ENCODE results near the gene PROKR2. TPM values are rescaled to one million over a fixed set of nuclear protein-coding genes. Genes with fewer than 3 reads are reported as not detected.

PROKR2 gene
- total RNA-seq, result not detected in 2 replicates

GRCh38 chr20:5316188-5317158, at the start of gene PROKR2:
TSS of gene PROKR2 (minus strand) at chr20:5316954. CDS start at chr20:5314369, 2,585 bp downstream.
- DNase-seq (ENCODE audit: low read depth in 2 of 2), result peak in 1 of 2 donors; percentile 17

DNA sequence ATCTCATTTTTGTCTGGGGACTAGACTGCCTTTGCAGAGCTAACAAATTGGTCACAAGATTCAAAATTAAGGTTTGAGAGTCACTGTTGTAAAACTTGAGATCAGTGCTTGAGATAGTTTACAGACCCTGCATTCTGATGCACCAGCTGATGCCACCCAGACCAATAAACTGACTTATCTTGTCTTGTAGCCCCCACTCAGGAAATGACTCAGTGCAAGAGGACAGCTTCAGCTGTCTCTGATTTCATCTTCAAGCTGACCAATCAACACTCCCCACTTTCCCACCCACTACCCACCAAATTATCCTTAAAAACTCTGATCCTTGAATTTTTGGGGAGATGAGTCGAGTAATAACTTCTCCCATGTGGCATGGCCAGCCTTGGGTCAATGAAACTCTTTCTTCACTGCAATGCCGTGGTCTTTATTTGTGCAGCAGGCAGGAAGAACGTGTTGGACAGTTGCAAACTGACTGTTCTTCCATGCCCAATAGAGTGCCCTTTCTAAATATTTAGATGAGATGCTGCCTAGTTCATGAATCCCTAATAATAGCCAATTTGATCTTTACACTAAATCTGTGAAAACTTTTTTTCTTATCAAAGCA, 48.3 kb upstream of the PROKR2 start:
- DNase-seq (ENCODE audit: low read depth in 2 of 2), result no peak

DNA sequence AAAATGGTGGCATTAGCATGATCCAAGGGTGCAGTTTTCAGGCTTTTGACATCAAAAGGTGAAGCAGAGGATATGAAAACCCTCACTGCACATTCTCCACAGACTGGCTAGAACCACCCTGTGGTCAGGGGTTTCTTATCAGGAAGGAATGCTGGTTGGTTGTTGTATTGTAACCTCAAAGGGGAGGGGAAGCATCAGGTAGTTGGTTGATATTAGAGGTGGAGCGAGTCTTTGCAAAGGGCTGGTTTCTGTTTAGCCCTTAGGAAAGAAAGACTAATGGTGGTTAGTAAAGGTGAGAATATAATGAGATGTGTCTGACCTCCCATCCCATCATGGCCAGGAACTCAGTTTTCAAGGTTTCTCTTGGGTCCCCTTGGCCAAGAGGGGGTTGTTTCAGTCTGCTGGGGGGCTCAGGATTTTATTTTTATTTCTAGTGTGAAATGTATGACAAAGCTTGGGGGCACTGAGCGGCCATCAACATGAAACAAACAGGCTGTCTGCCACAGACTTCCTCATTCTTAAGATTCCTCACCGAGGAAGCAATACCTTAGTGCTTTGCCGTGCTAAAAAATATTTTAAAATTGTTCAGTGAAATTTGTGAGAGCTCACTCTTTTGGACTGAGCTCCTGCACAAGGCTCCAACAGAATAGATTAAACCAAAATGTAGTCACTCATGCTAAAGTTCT, 47.5 kb upstream of the PROKR2 start:
- DNase-seq (ENCODE audit: low read depth in 2 of 2), result no peak

DNA sequence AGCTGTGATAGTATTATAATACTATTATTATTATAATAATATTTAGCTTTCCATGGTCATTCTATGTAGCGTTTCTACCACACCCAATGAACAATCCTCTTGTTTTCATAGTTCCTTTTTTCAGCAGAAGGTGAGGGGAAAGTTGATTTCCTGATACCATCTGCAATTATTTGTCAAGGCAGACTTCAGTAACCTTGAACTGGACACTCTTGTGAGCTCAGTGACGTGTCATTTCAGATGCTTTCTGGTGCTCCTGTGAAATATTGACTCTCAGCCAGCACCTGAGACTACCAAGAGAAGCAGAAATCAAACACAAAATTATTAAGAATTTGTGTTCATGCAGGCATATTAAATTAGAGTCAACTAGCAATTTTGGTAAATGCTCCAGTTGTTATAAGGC, 46.0 kb upstream of the PROKR2 start:
- DNase-seq (ENCODE audit: low read depth in 2 of 2), result no peak

DNA sequence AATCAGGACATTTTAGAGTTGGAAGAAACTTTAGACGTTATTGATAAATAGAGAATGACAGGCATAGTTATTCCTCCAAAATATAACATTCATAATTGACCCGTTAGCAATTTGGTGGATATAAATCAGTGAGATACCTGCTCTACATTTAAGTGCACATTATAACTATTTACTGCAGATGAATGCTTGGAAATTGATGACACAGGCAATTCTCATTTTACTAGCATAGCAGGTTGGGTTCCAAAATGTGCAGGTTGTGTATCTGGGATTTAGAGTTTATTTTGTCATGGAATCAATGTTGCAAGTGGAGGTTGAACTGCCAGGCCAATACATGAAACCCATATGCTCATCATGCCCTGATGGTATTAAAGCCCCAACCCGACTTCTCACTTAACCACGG, 44.4 kb upstream of the PROKR2 start:
- DNase-seq (ENCODE audit: low read depth in 2 of 2), result no peak

- no peak for DNase-seq (ENCODE audit: low read depth in 2 of 2)
Measured at GRCh38 chr20:5357946-5358345, 41.2 kb upstream of the PROKR2 start.

DNA sequence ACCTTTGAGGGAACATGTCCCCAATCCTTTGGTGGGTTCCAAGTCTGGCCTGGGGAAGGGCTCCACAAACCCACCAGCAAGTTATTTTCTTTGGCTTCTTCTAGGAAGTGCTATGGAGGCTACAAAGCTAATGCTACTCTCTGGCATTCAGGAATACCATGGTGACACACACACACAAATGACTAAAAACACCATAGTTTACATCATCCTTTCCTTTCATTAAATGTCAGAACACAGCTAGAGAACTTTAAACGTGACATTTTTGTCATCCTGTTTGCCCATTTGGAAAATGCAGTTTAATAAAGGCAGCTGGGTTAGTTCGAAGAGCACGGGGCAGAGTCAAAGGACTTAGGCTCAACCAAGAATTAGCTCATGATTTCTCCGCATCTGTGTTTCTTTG, 40.2 kb upstream of the PROKR2 start:
- DNase-seq (ENCODE audit: low read depth in 2 of 2), result peak; percentile 10 to 29

- peak in 1 of 2 donors; percentile 11 for DNase-seq (ENCODE audit: low read depth in 2 of 2)
Measured at GRCh38 chr20:5354901-5355300, 38.1 kb upstream of the PROKR2 start.

GRCh38 chr20:5353624-5354496, 37.1 kb upstream of the PROKR2 start:
- peak; percentile 41 to 86 for DNase-seq (ENCODE audit: low read depth in 2 of 2)

DNA sequence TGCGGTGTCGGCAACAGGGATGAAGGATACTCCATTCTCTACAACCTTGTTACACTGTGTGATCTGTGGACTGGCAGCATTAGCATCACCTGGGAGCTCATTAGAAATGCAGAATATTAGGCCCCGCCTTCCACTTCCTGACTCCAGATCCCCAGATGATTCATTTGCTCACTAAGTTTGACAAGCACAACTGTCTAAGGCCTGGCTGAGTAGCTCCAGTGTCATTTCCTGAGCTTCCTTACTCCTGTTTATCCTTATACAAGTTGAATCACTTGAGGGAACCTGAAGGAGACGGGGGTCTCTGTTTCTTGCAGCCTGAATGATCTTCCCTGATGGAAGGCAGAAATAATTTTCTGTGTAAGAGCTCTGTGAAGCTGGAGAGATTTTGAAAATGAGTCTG, 32.7 kb upstream of the PROKR2 start:
- peak in 1 of 2 donors; percentile 62 for DNase-seq (ENCODE audit: low read depth in 2 of 2)

- DNase-seq (ENCODE audit: low read depth in 2 of 2), result no peak
Measured at GRCh38 chr20:5342021-5342420, 25.3 kb upstream of the PROKR2 start.

DNA sequence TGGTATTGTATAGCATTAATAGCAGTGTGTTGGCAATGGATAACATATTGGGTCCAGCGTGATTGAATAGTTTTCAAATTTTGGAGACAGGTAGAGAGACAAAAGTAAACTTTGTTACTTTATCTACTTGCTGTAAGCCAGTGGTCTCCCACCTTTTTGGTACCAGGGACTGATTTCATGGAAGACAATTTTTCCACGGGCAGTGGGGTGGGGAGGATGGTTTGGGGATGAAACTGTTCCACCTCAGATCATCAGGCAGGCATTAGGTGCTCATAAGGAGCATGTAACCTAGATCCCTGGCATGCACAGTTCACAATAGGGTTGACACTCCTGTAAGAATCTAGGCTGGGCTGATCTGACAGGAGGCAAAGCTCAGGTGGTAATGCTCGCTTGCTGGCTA, 14.6 kb upstream of the PROKR2 start:
- DNase-seq (ENCODE audit: low read depth in 2 of 2), result no peak

- DNase-seq (ENCODE audit: low read depth in 2 of 2), result no peak
Measured at GRCh38 chr20:5328268-5328667, 11.5 kb upstream of the PROKR2 start.

DNA sequence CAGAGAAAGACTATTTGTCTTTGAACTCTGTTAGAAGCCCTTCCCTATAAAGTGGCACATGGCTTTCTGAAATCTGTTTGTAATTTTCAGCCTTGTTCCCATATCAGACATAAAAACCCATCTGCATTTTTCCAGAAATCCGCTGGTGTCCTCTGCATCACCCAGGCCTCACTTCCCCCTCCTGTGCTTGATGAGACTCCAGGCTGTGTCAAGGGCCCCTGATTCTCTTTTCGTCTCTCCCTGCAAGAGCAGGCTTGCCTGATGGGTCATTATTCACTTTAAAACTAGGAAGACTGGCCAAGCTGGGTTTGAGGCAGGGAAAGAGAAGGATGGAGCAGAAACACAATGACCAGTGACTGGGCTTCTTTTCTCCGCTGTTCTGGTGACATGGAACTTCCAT, 10.6 kb upstream of the PROKR2 start:
- DNase-seq (ENCODE audit: low read depth in 2 of 2), result no peak

- DNase-seq (ENCODE audit: low read depth in 2 of 2), result no peak
Measured at GRCh38 chr20:5315807-5316187, 957 bp downstream of the PROKR2 start.

DNA sequence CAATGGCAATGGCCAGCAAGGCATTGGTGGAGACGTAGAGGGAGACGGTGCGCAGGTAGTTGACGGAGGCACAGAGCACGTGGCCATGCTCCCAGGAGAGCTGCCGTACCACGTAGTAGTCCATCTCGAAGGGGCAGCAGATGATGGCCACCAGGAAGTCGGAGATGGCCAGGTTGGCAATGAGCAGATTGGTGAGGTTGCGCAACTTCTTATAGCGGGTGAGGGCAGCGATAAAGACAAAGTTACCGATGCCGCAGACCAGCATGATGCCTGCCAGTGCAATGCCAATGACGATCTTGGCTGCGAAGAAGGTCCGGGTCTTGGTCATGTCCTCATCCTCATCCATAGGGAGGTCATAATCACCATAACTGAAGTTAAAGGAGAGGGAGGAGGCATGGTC, 2.8 kb downstream of the PROKR2 start:
- no peak for DNase-seq (ENCODE audit: low read depth in 2 of 2)

- DNase-seq (ENCODE audit: low read depth in 2 of 2), result no peak
Measured at GRCh38 chr20:5312518-5312917, 4.2 kb downstream of the PROKR2 start.

DNA sequence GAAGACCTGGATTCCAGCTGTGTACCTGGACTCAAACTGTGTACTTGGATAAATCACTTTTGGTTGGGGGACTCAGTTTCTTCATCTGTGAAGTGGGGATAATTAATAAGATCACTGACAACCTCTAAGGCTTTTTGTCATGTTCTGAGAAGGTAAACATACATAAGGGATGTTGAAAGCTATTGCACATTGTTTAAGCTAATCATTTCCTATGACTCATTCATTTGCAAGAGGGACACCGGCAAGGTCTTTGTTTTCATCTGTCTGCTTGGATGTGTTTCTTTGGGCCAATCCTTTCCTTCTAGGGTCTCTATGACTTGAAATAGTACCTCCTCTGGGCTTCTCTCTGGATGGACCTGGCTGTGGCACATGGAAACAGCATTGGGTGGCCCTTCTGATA, 6.8 kb downstream of the PROKR2 start:
- DNase-seq (ENCODE audit: low read depth in 2 of 2), result peak in 1 of 2 donors; percentile 40

- no peak for DNase-seq (ENCODE audit: low read depth in 2 of 2)
Measured at GRCh38 chr20:5298811-5299210, 17.9 kb downstream of the PROKR2 start.

GRCh38 chr20:5297280-5298004, 19.3 kb downstream of the PROKR2 start:
- no peak for DNase-seq (ENCODE audit: low read depth in 2 of 2)

DNA sequence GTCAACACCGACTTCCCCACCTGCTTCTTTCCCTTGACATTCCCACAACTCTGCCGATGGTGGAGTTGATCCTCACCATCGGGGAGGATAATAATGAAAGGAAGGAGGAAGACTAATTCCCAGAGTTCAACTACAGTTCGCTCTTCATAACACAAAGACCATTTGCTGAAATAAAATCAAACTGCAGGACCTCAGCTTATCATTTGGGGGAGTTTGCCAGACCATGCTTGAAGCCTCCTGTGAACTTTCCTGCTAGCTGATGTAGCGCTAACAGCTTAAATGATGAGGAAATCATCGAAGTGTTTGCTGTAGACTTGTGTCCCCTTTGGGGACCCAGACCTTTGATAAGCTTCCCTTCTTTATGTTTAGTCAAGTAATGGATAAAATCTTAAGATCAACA, 26.2 kb downstream of the PROKR2 start:
- no peak for DNase-seq (ENCODE audit: low read depth in 2 of 2)

Measured in dermis microvascular lymphatic vessel endothelial cell (primary cell).